ENCODE data around the gene ADSS1. TPM values are rescaled to one million over a fixed set of nuclear protein-coding genes. Genes with fewer than 3 reads are reported as not detected.
A peak's percentile ranks its signal among the peaks of the same experiment; 100 is the strongest.

The ADSS1 gene
- total and polyA plus RNA-seq, 4 donors = 5.3 to 9.3 (median 7.1) TPM

- Histone ChIP-seq H3K27ac (ENCODE audit: low read depth in 1 of 2, low read length in 1 of 2) (peak overlapping the region; percentile 74 to 88), H3K4me3 (peak overlapping the region; percentile 32), H3K9ac (ENCODE audit: insufficient read depth in 1 of 2, low read length in 2 of 2) (peak overlapping the region in 1 of 2 donors; percentile 83), H3K36me3 (ENCODE audit: control insufficient read depth in 4 of 4, insufficient read depth in 4 of 4, low read length in 4 of 4) (peaks cover 0 to 18% (median 11%) of the 10 kb centered on the region in 4 donors), H3K27me3 (ENCODE audit: control insufficient read depth in 3 of 3, insufficient read depth in 3 of 3, low read length in 2 of 3) (no peaks in the 10 kb centered on the region), H3K9me3 (ENCODE audit: control insufficient read depth in 4 of 4, insufficient read depth in 3 of 4, low read length in 3 of 4) (no peaks in the 10 kb centered on the region), H3K4me1 (ENCODE audit: control insufficient read depth in 5 of 5, insufficient read depth in 5 of 5, low read length in 5 of 5) (peaks cover 0 to 50% (median 21%) of the 10 kb centered on the region in 5 donors)
- no peak for ATAC-seq (ENCODE audit: insufficient read depth, low FRiP score)
- WGBS, 2 donors = 73 to 79% methylated on average over 71 to 90 of the region's 90 CpGs
- DNase-seq = peak in 1 of 3 donors; percentile 30
- TF ChIP-seq, protein P1, sequence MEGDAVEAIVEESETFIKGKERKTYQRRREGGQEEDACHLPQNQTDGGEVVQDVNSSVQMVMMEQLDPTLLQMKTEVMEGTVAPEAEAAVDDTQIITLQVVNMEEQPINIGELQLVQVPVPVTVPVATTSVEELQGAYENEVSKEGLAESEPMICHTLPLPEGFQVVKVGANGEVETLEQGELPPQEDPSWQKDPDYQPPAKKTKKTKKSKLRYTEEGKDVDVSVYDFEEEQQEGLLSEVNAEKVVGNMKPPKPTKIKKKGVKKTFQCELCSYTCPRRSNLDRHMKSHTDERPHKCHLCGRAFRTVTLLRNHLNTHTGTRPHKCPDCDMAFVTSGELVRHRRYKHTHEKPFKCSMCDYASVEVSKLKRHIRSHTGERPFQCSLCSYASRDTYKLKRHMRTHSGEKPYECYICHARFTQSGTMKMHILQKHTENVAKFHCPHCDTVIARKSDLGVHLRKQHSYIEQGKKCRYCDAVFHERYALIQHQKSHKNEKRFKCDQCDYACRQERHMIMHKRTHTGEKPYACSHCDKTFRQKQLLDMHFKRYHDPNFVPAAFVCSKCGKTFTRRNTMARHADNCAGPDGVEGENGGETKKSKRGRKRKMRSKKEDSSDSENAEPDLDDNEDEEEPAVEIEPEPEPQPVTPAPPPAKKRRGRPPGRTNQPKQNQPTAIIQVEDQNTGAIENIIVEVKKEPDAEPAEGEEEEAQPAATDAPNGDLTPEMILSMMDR (IDR thresholded peaks at IDR 0.05; ENCODE audit: control extremely low read depth, extremely low read depth) = no peak
Measured at GRCh38 chr14:104751539-104752422, 27.8 kb downstream of the ADSS1 start.

- peaks cover 0 to 23% (median 15%) of the 10 kb centered on the region in 4 donors for H3K36me3 ChIP-seq (ENCODE audit: control insufficient read depth in 4 of 4, insufficient read depth in 4 of 4, low read length in 4 of 4)
- peak overlapping the region in 1 of 2 donors; percentile 83 for H3K9ac ChIP-seq (ENCODE audit: insufficient read depth in 1 of 2, low read length in 2 of 2)
- H3K9me3 ChIP-seq (ENCODE audit: control insufficient read depth in 4 of 4, insufficient read depth in 3 of 4, low read length in 3 of 4) = no peaks in the 10 kb centered on the region
- no peak for DNase-seq
- ATAC-seq (ENCODE audit: insufficient read depth, low FRiP score) = no peak
- TF ChIP-seq, protein P1 (IDR thresholded peaks at IDR 0.05; ENCODE audit: control extremely low read depth, extremely low read depth) = no peak
- H3K4me1 ChIP-seq (ENCODE audit: control insufficient read depth in 5 of 5, insufficient read depth in 5 of 5, low read length in 5 of 5) = peaks cover 0 to 44% (median 15%) of the 10 kb centered on the region in 5 donors
- H3K27ac ChIP-seq (ENCODE audit: low read depth in 1 of 2, low read length in 1 of 2) = peak overlapping the region; percentile 74 to 88
- H3K27me3 ChIP-seq (ENCODE audit: control insufficient read depth in 3 of 3, insufficient read depth in 3 of 3, low read length in 2 of 3) = no peaks in the 10 kb centered on the region
- H3K4me3 ChIP-seq = peak overlapping the region; percentile 32
- 3 to 5% methylated on average over 21 of the region's 21 CpGs for WGBS, 2 donors
Measured at GRCh38 chr14:104752423-104752734, 28.4 kb downstream of the ADSS1 start.

GRCh38 chr14:104752735-104753527 is 28.9 kb downstream of the ADSS1 start, which contains the start of gene SIVA1:
SIVA1 (plus strand) TSS chr14:104753147; CDS start chr14:104753202, 55 bp downstream.
- DNase-seq = peak; percentile 100
- TF ChIP-seq, protein P1 (IDR thresholded peaks at IDR 0.05; ENCODE audit: control extremely low read depth, extremely low read depth) = no peak
- WGBS, 2 donors = 0% methylated on average over 70 to 95 of the region's 95 CpGs
- H3K36me3 ChIP-seq (ENCODE audit: control insufficient read depth in 4 of 4, insufficient read depth in 4 of 4, low read length in 4 of 4) = peaks cover 0 to 28% (median 20%) of the 10 kb centered on the region in 4 donors
- peak; percentile 95 for ATAC-seq (ENCODE audit: insufficient read depth, low FRiP score)
- H3K4me1 ChIP-seq (ENCODE audit: control insufficient read depth in 5 of 5, insufficient read depth in 5 of 5, low read length in 5 of 5) = peaks cover 0 to 39% (median 13%) of the 10 kb centered on the region in 5 donors
- peak within 1 kb of the TSS; percentile 97 for H3K4me3 ChIP-seq
- H3K27ac ChIP-seq (ENCODE audit: low read depth in 1 of 2, low read length in 1 of 2) = peak within 1 kb of the TSS; percentile 82 to 97
- peak within 1 kb of the TSS; percentile 83 to 86 for H3K9ac ChIP-seq (ENCODE audit: insufficient read depth in 1 of 2, low read length in 2 of 2)
- no peaks in the 10 kb centered on the region for H3K27me3 ChIP-seq (ENCODE audit: control insufficient read depth in 3 of 3, insufficient read depth in 3 of 3, low read length in 2 of 3)
- H3K9me3 ChIP-seq (ENCODE audit: control insufficient read depth in 4 of 4, insufficient read depth in 3 of 4, low read length in 3 of 4) = no peaks in the 10 kb centered on the region

Data from lung (tissue), 12 donors.